ENCODE data around the gene KPNA6. TPM values are rescaled to one million over a fixed set of nuclear protein-coding genes. Genes with fewer than 3 reads are reported as not detected.

Gene KPNA6
- total and polyA plus RNA-seq, 10 of the 15 experiments (the other 5 are each of a cell fraction or from before 2014, with no cell fraction given), result 11.1 to 55.6 (median 25.9) TPM

DNA sequence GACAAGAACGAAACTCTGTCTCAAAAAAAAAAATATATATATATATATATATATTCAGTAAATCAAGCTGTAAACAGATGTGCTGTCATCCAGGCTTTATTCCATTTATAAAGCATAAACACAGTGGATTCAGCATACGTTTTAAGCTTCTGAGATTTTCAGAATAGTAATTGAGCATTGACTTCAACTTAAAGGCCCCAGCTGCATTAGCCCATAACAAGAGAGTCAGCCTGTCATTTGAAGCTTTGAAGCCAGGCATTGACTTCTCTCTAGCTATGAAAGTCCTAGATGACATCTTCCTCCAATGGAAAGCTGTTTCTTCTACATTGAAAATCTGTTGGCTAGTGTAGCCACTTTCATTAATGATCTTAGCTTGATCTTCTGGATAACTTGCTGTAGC is 6.6 kb downstream of the KPNA6 start:
- Histone ChIP-seq H3K9me3 (replicated peaks; ENCODE audit: control insufficient read depth, insufficient read depth, low read length) (no peaks in the 10 kb centered on the region), H3K4me2 (ENCODE audit: control insufficient read depth, insufficient read depth) (no peak overlapping the region), H3K79me2 (ENCODE audit: control insufficient read depth, insufficient read depth, low read length) (peaks cover 64% of the 10 kb centered on the region), H3K27me3 (replicated peaks in 1 of 2; ENCODE audit: control insufficient read depth in 2 of 2, insufficient read depth in 2 of 2, low read length in 1 of 2) (no peaks in the 10 kb centered on the region), H3K4me3 (no peak overlapping the region), H3K9ac (ENCODE audit: control insufficient read depth, insufficient read depth, low read length) (no peak overlapping the region), H2AFZ (ENCODE audit: control insufficient read depth, low read depth, low read length) (no peak overlapping the region), H3K27ac (ENCODE audit: control insufficient read depth, insufficient read depth) (no peak overlapping the region), H3K36me3 (ENCODE audit: control insufficient read depth in 2 of 2, insufficient read depth in 2 of 2, low read length in 1 of 2) (no peaks in the 10 kb centered on the region; a peak in 1 of 4 replicates), H4K20me1 (ENCODE audit: control insufficient read depth, insufficient read depth) (no peaks in the 10 kb centered on the region), H3K4me1 (ENCODE audit: control insufficient read depth, insufficient read depth, low read length) (peaks cover 21% of the 10 kb centered on the region)
- WGBS (ENCODE audit: insufficient coverage, insufficient replicate concordance, low lambda C conversion rate, missing lambda C conversion rate), result 33% methylated on average over 1 of the region's 2 CpGs
- in situ Hi-C loops (cut with MboI) (no loop called here), intact Hi-C loops (cut with micrococcal nuclease; ENCODE audit: unreplicated experiment) (no loop called here)
- BruUV-seq (replicated peaks), result no TSS peak
- CTCF ChIA-PET, result interaction anchor here (0.7 to 1.7 kb wide), 2 partner anchors 15 to 22 kb away, joined by 3 to 4 read pairs; no protein-coding TSS in a partner anchor
- no peak for ATAC-seq
- POLR2A ChIA-PET, result interaction anchor here (0.6 kb wide), 1 partner anchor 24 kb away, joined by 7 read pairs; no protein-coding TSS in a partner anchor
- no peak for FAIRE-seq
- DNase-seq (ENCODE audit: low read depth, low spot score), result no peak
- SMC1A ChIA-PET (ENCODE audit: uncharacterized antibody, unreplicated experiment), result interaction anchor here (0.5 to 1.1 kb wide), 3 partner anchors 35 to 176 kb away, joined by 3 read pairs; partner anchors contain the start of gene PTP4A2
- TF ChIP-seq TCF3 (IDR thresholded peaks at IDR 0.05; ENCODE audit: borderline replicate concordance, insufficient read depth, low read depth, low read length) (no peak), CHD1 (IDR thresholded peaks at IDR 0.05; ENCODE audit: low read depth, low read length) (no peak), YY1 (IDR thresholded peaks at IDR 0.05; ENCODE audit: low read depth, low read length) (no peak), CBX5 (IDR thresholded peaks at IDR 0.05; ENCODE audit: low read depth) (no peak), TCF12 (IDR thresholded peaks at IDR 0.05; ENCODE audit: low read depth, low read length) (no peak), RUNX3 (IDR thresholded peaks at IDR 0.05; ENCODE audit: low read length) (no peak), CEBPB (IDR thresholded peaks at IDR 0.05; ENCODE audit: borderline replicate concordance in 1 of 2, low read depth in 2 of 2, low read length in 2 of 2) (no peak), NFXL1 (IDR thresholded peaks at IDR 0.05; ENCODE audit: borderline replicate concordance) (no peak), ETV6 (conservative IDR thresholded peaks at IDR 0.05 in 1 of 2, IDR thresholded peaks at IDR 0.05 in 1 of 2; ENCODE audit: borderline replicate concordance in 1 of 2, low read depth in 1 of 2) (no peak), ZBED1 (IDR thresholded peaks at IDR 0.05; ENCODE audit: borderline replicate concordance) (no peak), POLR2A (IDR thresholded peaks at IDR 0.05; ENCODE audit: low read depth, low read length) (no peak), SMARCA5 (IDR thresholded peaks at IDR 0.05) (no peak), BMI1 (IDR thresholded peaks at IDR 0.05; ENCODE audit: borderline replicate concordance) (no peak), POLR2AphosphoS2 (IDR thresholded peaks at IDR 0.05; ENCODE audit: low read depth, low read length) (no peak)
- TF ChIP-seq, protein P1, sequence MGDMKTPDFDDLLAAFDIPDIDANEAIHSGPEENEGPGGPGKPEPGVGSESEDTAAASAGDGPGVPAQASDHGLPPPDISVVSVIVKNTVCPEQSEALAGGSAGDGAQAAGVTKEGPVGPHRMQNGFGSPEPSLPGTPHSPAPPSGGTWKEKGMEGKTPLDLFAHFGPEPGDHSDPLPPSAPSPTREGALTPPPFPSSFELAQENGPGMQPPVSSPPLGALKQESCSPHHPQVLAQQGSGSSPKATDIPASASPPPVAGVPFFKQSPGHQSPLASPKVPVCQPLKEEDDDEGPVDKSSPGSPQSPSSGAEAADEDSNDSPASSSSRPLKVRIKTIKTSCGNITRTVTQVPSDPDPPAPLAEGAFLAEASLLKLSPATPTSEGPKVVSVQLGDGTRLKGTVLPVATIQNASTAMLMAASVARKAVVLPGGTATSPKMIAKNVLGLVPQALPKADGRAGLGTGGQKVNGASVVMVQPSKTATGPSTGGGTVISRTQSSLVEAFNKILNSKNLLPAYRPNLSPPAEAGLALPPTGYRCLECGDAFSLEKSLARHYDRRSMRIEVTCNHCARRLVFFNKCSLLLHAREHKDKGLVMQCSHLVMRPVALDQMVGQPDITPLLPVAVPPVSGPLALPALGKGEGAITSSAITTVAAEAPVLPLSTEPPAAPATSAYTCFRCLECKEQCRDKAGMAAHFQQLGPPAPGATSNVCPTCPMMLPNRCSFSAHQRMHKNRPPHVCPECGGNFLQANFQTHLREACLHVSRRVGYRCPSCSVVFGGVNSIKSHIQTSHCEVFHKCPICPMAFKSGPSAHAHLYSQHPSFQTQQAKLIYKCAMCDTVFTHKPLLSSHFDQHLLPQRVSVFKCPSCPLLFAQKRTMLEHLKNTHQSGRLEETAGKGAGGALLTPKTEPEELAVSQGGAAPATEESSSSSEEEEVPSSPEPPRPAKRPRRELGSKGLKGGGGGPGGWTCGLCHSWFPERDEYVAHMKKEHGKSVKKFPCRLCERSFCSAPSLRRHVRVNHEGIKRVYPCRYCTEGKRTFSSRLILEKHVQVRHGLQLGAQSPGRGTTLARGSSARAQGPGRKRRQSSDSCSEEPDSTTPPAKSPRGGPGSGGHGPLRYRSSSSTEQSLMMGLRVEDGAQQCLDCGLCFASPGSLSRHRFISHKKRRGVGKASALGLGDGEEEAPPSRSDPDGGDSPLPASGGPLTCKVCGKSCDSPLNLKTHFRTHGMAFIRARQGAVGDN (IDR thresholded peaks at IDR 0.05), result no peak
- TF ChIP-seq, protein P2, sequence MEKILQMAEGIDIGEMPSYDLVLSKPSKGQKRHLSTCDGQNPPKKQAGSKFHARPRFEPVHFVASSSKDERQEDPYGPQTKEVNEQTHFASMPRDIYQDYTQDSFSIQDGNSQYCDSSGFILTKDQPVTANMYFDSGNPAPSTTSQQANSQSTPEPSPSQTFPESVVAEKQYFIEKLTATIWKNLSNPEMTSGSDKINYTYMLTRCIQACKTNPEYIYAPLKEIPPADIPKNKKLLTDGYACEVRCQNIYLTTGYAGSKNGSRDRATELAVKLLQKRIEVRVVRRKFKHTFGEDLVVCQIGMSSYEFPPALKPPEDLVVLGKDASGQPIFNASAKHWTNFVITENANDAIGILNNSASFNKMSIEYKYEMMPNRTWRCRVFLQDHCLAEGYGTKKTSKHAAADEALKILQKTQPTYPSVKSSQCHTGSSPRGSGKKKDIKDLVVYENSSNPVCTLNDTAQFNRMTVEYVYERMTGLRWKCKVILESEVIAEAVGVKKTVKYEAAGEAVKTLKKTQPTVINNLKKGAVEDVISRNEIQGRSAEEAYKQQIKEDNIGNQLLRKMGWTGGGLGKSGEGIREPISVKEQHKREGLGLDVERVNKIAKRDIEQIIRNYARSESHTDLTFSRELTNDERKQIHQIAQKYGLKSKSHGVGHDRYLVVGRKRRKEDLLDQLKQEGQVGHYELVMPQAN (conservative IDR thresholded peaks at IDR 0.05), result no peak
- RAD21 ChIA-PET (ENCODE audit: unreplicated experiment), result no interaction called here
